Fibroblast of lung (primary cell): ENCODE results near the gene GMPR.

ENCODE experiments used
- CTCF ChIP-seq, 2 donors: IDR thresholded peaks in 1 of 2; conservative IDR thresholded peaks in 1 of 2; 1 replicate in 1 of 2; 2 replicates in 1 of 2; pipeline ENCODE4 v1.5.1; 2011 to 2012; ENCODE audit warnings: low read length in 2 of 2, control low read depth in 1 of 2, inconsistent platforms in 1 of 2, low read depth in 1 of 2, mild to moderate bottlenecking in 1 of 2
- EZH2 ChIP-seq: IDR thresholded peaks from 2 replicates; pipeline ENCODE4 v1.5.1; 2012; ENCODE audit warnings: low read length, control low read depth, mild to moderate bottlenecking; ENCODE audit errors: missing control alignments

GRCh38 chr6:16318953-16319720, 80.8 kb downstream of the GMPR start:
- TF ChIP-seq CTCF (conservative IDR thresholded peaks at IDR 0.05 in 1 of 2, IDR thresholded peaks at IDR 0.05 in 1 of 2; ENCODE audit: low read depth in 1 of 2, low read length in 2 of 2) (no peak), EZH2 (no peak)
